ENCODE results near the gene SFTPB.
"Not testable (repeated sequence)": the region's sequence is repeated elsewhere in the genome, so short reads cannot be mapped to it uniquely, and the experiment has no call there.

The SFTPB gene

GRCh38 chr2:85675427-85675826, 7.4 kb upstream of the SFTPB start:
- DNase-seq: no peak

GRCh38 chr2:85674417-85674816, 6.4 kb upstream of the SFTPB start:
- DNase-seq: no peak

GRCh38 chr2:85673716-85674375, 5.8 kb upstream of the SFTPB start:
- DNase-seq: no peak

GRCh38 chr2:85672456-85672855, 4.5 kb upstream of the SFTPB start:
- DNase-seq: no peak

- DNase-seq: not testable (repeated sequence)
Observed at GRCh38 chr2:85670416-85670815, 2.4 kb upstream of the SFTPB start.

GRCh38 chr2:85669549-85669948, 1.6 kb upstream of the SFTPB start:
- no peak for DNase-seq

- no peak for DNase-seq
Observed at GRCh38 chr2:85668857-85669142, 801 bp upstream of the SFTPB start.

GRCh38 chr2:85667561-85668008, 414 bp downstream of the SFTPB start:
- no peak for DNase-seq

GRCh38 chr2:85666435-85667316, 1.3 kb downstream of the SFTPB start:
- no peak for DNase-seq

GRCh38 chr2:85666016-85666415, 2.0 kb downstream of the SFTPB start:
- DNase-seq: no peak

GRCh38 chr2:85665264-85665937, 2.6 kb downstream of the SFTPB start:
- no peak for DNase-seq

GRCh38 chr2:85663594-85664565, 4.1 kb downstream of the SFTPB start:
- DNase-seq: no peak

- no peak for DNase-seq
Observed at GRCh38 chr2:85662899-85663593, 5.0 kb downstream of the SFTPB start.

GRCh38 chr2:85661139-85661858, 6.7 kb downstream of the SFTPB start:
- DNase-seq: no peak

GRCh38 chr2:85660725-85661124, 7.3 kb downstream of the SFTPB start:
- no peak for DNase-seq

- not testable (repeated sequence) for DNase-seq
Observed at GRCh38 chr2:85660301-85660700, 7.7 kb downstream of the SFTPB start.

GRCh38 chr2:85659324-85659981, 8.5 kb downstream of the SFTPB start:
- no peak for DNase-seq

GRCh38 chr2:85657399-85657798, 10.6 kb downstream of the SFTPB start:
- DNase-seq: not testable (repeated sequence)

GRCh38 chr2:85656468-85656867, 11.5 kb downstream of the SFTPB start:
- no peak for DNase-seq

- no peak for DNase-seq
Observed at GRCh38 chr2:85655961-85656417, 12.0 kb downstream of the SFTPB start.
